ENCODE results near the gene PNPLA2. TPM values are rescaled to one million over a fixed set of nuclear protein-coding genes. Genes with fewer than 3 reads are reported as not detected.

PNPLA2 gene
- total and polyA plus RNA-seq, 2 donors (not counting 1 experiment from before 2014, with no cell fraction given): 16.2 to 33.9 TPM

DNA sequence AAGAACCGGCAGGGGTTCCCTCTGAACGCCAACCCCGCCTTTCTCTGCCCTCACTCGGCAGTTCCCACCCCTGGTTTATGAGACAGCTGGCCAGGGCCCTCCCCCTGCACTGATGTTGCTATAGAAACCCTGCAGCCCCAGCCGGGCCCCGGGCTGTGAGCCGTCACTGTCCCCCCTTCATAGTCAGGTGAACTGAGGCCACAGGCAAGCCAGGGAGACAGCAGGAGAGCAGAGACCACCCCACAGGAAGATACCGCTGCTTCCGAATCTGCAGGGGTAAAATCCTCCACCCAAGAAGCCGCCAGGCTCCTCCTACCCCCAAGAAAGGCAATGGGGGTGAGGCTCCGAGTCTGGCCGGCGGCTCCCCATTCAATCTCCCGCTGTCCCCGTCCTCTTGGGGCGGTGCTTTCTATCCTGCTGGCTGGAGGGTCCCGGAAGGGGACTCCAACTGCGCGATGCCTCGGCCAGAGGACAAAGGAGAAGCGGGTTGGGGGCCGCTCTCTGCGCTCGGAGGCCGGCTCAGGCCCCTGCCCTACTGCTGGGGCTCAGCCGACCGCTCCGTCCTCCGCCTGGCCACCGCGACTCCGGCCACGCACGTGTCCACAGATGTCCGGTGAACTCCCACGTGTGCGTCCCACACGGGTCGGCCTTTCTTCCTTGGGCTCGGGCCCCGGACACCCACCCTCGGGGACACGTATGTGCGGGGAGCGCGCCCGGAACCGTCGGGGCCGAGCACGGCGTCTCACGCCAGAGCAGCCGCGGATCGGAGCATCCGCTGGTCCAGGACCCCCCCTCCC, 21.2 kb upstream of the PNPLA2 start:
- no peaks in the 10 kb centered on the region for H3K27me3 ChIP-seq (ENCODE audit: control insufficient read depth, insufficient read depth, low read length)
- peak overlapping the region; percentile 78 for H3K9ac ChIP-seq (ENCODE audit: insufficient read depth, low read length)
- H3K4me1 ChIP-seq (ENCODE audit: control insufficient read depth, extremely low read depth, insufficient read depth, low read length): peaks cover 7% of the 10 kb centered on the region
- H4K20me1 ChIP-seq (ENCODE audit: control insufficient read depth, extremely low read depth, insufficient read depth, low read length): no peaks in the 10 kb centered on the region
- no peak for TF ChIP-seq EZH2 (IDR thresholded peaks at IDR 0.05; ENCODE audit: low read length, missing control alignments)
- TF ChIP-seq, protein P1, sequence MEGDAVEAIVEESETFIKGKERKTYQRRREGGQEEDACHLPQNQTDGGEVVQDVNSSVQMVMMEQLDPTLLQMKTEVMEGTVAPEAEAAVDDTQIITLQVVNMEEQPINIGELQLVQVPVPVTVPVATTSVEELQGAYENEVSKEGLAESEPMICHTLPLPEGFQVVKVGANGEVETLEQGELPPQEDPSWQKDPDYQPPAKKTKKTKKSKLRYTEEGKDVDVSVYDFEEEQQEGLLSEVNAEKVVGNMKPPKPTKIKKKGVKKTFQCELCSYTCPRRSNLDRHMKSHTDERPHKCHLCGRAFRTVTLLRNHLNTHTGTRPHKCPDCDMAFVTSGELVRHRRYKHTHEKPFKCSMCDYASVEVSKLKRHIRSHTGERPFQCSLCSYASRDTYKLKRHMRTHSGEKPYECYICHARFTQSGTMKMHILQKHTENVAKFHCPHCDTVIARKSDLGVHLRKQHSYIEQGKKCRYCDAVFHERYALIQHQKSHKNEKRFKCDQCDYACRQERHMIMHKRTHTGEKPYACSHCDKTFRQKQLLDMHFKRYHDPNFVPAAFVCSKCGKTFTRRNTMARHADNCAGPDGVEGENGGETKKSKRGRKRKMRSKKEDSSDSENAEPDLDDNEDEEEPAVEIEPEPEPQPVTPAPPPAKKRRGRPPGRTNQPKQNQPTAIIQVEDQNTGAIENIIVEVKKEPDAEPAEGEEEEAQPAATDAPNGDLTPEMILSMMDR (conservative IDR thresholded peaks at IDR 0.05 in 1 of 2, IDR thresholded peaks at IDR 0.05 in 1 of 2; ENCODE audit: low read depth in 1 of 2, low read length in 2 of 2): no peak
- peak overlapping the region; percentile 62 to 87 (median 74) for H3K4me3 ChIP-seq (replicated peaks in 1 of 4; ENCODE audit: control extremely low read depth in 1 of 4, insufficient read depth in 1 of 4, low read depth in 3 of 4, low read length in 4 of 4)
- H3K4me2 ChIP-seq (ENCODE audit: extremely low read depth, insufficient read depth, low read length): peak overlapping the region; percentile 100
- H3K36me3 ChIP-seq (ENCODE audit: control insufficient read depth, insufficient read depth, low read length): peaks cover 27% of the 10 kb centered on the region
- peaks cover 17% of the 10 kb centered on the region for H3K79me2 ChIP-seq (ENCODE audit: control insufficient read depth, insufficient read depth, low read length)
- peak overlapping the region; percentile 88 for H3K27ac ChIP-seq (ENCODE audit: insufficient read depth, low read length)
- H3K9me3 ChIP-seq (ENCODE audit: control insufficient read depth, insufficient read depth, low read depth, low read length): no peaks in the 10 kb centered on the region
- peak; percentile 78 to 85 for DNase-seq (ENCODE audit: low read depth in 2 of 2)
- peak overlapping the region; percentile 3 for H2AFZ ChIP-seq (ENCODE audit: low read length)

DNA sequence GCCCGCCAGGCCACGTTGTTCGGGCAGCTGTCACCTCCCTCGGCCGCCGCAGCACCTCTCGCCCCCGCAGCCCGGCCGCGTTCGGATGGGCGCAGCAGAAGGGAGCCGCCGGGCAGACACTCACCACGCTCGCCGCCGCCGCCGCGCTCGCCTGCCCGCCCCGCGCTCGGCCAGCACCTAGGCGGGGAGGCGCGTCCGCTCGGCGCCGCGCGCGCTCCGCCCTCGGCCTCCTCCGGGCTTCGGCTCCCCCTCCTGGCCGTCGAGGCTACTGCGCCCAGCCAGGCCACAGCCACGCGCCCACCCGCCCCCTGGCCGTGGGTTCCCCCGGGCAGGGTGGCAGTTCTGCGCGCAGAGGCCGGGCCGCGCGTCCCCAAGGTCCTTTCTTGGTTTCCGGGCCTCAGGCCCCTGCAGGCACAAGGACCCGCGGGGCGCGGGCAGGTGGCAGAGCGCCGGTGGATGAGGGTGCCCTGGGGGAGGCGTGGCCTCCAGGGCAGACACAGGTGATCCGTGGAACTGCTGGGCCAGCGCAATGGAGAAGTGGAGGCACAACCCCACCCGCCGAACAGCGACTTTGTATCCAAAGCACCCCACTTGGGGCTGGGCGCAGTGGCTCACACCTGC, 20.5 kb upstream of the PNPLA2 start, which contains the start of gene SLC25A22:
Gene SLC25A22, minus strand, starts transcription at position 189 of the 621 bp plus-strand sequence. CDS start 3,275 bp downstream, outside the sequence.
- Histone ChIP-seq H3K4me1 (ENCODE audit: control insufficient read depth, extremely low read depth, insufficient read depth, low read length) (peaks cover 7% of the 10 kb centered on the region), H4K20me1 (ENCODE audit: control insufficient read depth, extremely low read depth, insufficient read depth, low read length) (no peaks in the 10 kb centered on the region), H3K27ac (ENCODE audit: insufficient read depth, low read length) (peak within 1 kb of the TSS; percentile 88), H3K9ac (ENCODE audit: insufficient read depth, low read length) (peak within 1 kb of the TSS; percentile 78), H3K4me2 (ENCODE audit: extremely low read depth, insufficient read depth, low read length) (peak within 1 kb of the TSS; percentile 100), H3K79me2 (ENCODE audit: control insufficient read depth, insufficient read depth, low read length) (peaks cover 17% of the 10 kb centered on the region), H3K36me3 (ENCODE audit: control insufficient read depth, insufficient read depth, low read length) (peaks cover 27% of the 10 kb centered on the region), H3K27me3 (ENCODE audit: control insufficient read depth, insufficient read depth, low read length) (no peaks in the 10 kb centered on the region), H2AFZ (ENCODE audit: low read length) (peak within 1 kb of the TSS; percentile 17), H3K9me3 (ENCODE audit: control insufficient read depth, insufficient read depth, low read depth, low read length) (no peaks in the 10 kb centered on the region), H3K4me3 (replicated peaks in 1 of 4; ENCODE audit: control extremely low read depth in 1 of 4, insufficient read depth in 1 of 4, low read depth in 3 of 4, low read length in 4 of 4) (peak within 1 kb of the TSS; percentile 62 to 87 (median 74))
- no peak for TF ChIP-seq EZH2 (IDR thresholded peaks at IDR 0.05; ENCODE audit: low read length, missing control alignments)
- TF ChIP-seq, protein P1 (conservative IDR thresholded peaks at IDR 0.05 in 1 of 2, IDR thresholded peaks at IDR 0.05 in 1 of 2; ENCODE audit: low read depth in 1 of 2, low read length in 2 of 2): peak; percentile 38 to 56
- DNase-seq (ENCODE audit: low read depth in 2 of 2): peak; percentile 63 to 68

DNA sequence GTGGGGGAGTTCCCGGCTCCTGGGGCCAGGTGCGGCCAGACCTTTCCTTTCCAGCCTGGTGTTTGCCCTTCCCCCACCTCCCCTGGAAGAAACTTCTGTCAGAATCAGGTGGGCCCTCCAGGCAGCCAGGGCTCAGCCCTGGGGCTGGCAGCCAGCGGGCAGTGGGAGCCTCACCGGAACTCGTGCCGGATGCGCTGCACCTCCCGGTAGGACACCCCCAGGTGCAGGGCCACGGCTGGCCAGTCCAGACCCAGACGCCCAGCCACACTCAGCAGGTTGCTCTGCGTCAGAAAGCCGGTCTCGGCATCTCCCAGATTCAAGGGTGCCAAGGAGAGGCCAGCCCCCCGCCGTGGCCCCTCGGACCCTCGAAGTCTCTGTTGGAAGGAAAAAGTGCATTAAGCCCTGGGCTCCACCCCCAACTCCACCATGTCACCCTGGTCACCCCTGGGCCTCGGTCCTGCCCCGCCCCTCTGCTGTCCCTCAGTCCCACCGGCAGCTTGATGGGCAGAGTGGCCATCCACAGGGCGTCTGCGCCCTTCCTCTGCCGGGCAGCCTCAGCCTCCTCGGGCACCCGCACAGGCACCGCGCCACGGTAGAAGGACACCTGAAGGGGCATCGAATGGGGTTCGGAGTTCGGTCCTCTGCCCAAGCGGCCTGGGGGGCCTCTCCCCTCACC, 18.9 kb upstream of the PNPLA2 start:
- H3K36me3 ChIP-seq (ENCODE audit: control insufficient read depth, insufficient read depth, low read length): peaks cover 20% of the 10 kb centered on the region
- no peak overlapping the region for H3K27ac ChIP-seq (ENCODE audit: insufficient read depth, low read length)
- H3K4me1 ChIP-seq (ENCODE audit: control insufficient read depth, extremely low read depth, insufficient read depth, low read length): peaks cover 17% of the 10 kb centered on the region
- H4K20me1 ChIP-seq (ENCODE audit: control insufficient read depth, extremely low read depth, insufficient read depth, low read length): no peaks in the 10 kb centered on the region
- H3K9me3 ChIP-seq (ENCODE audit: control insufficient read depth, insufficient read depth, low read depth, low read length): no peaks in the 10 kb centered on the region
- no peak for TF ChIP-seq EZH2 (IDR thresholded peaks at IDR 0.05; ENCODE audit: low read length, missing control alignments)
- TF ChIP-seq, protein P1 (conservative IDR thresholded peaks at IDR 0.05 in 1 of 2, IDR thresholded peaks at IDR 0.05 in 1 of 2; ENCODE audit: low read depth in 1 of 2, low read length in 2 of 2): no peak
- no peak overlapping the region for H2AFZ ChIP-seq (ENCODE audit: low read length)
- H3K4me2 ChIP-seq (ENCODE audit: extremely low read depth, insufficient read depth, low read length): no peak overlapping the region
- H3K79me2 ChIP-seq (ENCODE audit: control insufficient read depth, insufficient read depth, low read length): peaks cover 13% of the 10 kb centered on the region
- H3K9ac ChIP-seq (ENCODE audit: insufficient read depth, low read length): no peak overlapping the region
- DNase-seq (ENCODE audit: low read depth in 2 of 2): no peak
- no peak overlapping the region for H3K4me3 ChIP-seq (replicated peaks in 1 of 4; ENCODE audit: control extremely low read depth in 1 of 4, insufficient read depth in 1 of 4, low read depth in 3 of 4, low read length in 4 of 4)
- H3K27me3 ChIP-seq (ENCODE audit: control insufficient read depth, insufficient read depth, low read length): no peaks in the 10 kb centered on the region
